Activated B cell treated with CpG ODN at 0.5 μM for 24 hours (primary cell): Measurements from ENCODE around the gene KCNE2. TPM values are rescaled to one million over a fixed set of nuclear protein-coding genes. Genes with fewer than 3 reads are reported as not detected.
A peak's percentile ranks its signal among the peaks of the same experiment; 100 is the strongest.
"Not testable (repeated sequence)": the region's sequence is repeated elsewhere in the genome, so short reads cannot be mapped to it uniquely, and the experiment has no call there.

ENCODE experiments used
- ATAC-seq: fragments of 200-7000 bp; cut with Tn5 transposase; one replicate; pipeline ENCODE4 v1.10.0; 2021; ENCODE audit warnings: low read depth, mild to moderate bottlenecking, moderate library complexity
- CTCF ChIA-PET: fragments of 350-600 bp; sonication (Branson Sonifier 250); formaldehyde crosslinking; loops from one replicate; lab custom pipeline; 2021; ENCODE audit warnings: antibody characterized with exemption; lab: Charles Lee
- POLR2A ChIA-PET: fragments of 350-600 bp; sonication (Branson Sonifier 250); formaldehyde crosslinking; loops from one replicate; lab custom pipeline; 2021; ENCODE audit warnings: antibody characterized with exemption; lab: Charles Lee
- DNase-seq: peaks from one replicate; pipeline ENCODE4 v3.0.0; 2022
- H3K27ac Mint-ChIP-seq: one replicate; pipeline ENCODE4 v1.8.0; 2020; ENCODE audit warnings: mixed read lengths
- H3K27me3 Mint-ChIP-seq: one replicate; pipeline ENCODE4 v1.8.0; 2021; ENCODE audit warnings: mixed read lengths
- H3K36me3 Mint-ChIP-seq: one replicate; pipeline ENCODE4 v1.8.0; 2021; ENCODE audit warnings: low read depth, mixed read lengths
- H3K4me1 Mint-ChIP-seq: one replicate; pipeline ENCODE4 v1.8.0; 2021; ENCODE audit warnings: mixed read lengths
- H3K4me3 Mint-ChIP-seq: one replicate; pipeline ENCODE4 v1.8.0; 2020; ENCODE audit warnings: mild to moderate bottlenecking, mixed read lengths
- H3K9me3 Mint-ChIP-seq: one replicate; pipeline ENCODE4 v1.8.0; 2020; ENCODE audit warnings: mixed read lengths
- intact Hi-C: fragments of 100-400 bp; cut with micrococcal nuclease; formaldehyde crosslinking; loops from one replicate; pipeline ENCODE4 v1.15.1; 2024
- total RNA-seq: library from RNA; stranded (reverse); gene quantifications from 2 replicates; pipeline ENCODE4 v1.2.3, GENCODE V29; 2022

The KCNE2 gene
- total RNA-seq, 1 donor from 2014 or later, result not detected

DNA sequence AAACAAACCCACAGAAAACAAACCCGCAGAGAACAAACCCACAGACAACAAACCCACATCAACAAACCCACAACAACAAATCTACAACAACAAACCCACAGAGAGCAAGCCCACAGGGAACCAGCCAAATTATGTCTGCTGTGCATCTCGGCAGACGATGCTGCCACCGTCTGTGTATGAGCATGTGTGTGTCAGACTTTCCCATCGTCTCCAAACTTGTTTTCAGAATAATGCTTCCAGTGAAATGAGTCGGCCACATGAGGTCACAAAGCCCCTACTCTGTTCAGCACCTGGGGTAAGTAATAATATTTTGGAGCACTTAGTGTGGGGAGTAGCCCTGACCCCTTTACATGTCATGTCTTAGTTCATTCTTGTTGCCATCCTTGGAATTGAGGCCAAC lies 42.3 kb downstream of the KCNE2 start:
- ATAC-seq, H3K27me3 Mint-ChIP-seq, H3K4me3 Mint-ChIP-seq, H3K27ac Mint-ChIP-seq, DNase-seq, intact Hi-C loops, H3K4me1 Mint-ChIP-seq, CTCF ChIA-PET, H3K9me3 Mint-ChIP-seq, POLR2A ChIA-PET, H3K36me3 Mint-ChIP-seq: not testable (repeated sequence)

DNA sequence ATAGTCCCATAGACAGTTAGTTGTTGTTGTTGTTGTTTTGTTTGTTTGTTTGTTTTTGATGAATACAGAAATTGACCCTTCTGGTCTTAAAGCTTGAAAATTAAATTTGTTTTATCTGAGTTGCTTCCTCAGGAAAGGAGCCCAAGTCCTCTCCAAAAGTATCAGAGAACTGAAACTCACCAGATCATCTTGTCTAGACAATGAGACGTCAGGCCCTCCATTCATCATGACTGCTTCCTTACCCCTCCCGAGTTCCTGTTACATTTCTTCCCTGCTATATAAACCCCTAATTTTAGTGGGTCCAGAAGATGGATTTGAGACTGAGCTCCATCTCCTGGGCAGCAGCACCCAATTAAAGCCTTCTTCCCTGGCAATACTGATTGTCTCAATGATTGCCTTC lies 42.9 kb downstream of the KCNE2 start:
- CTCF ChIA-PET, H3K27ac Mint-ChIP-seq, H3K9me3 Mint-ChIP-seq, H3K4me1 Mint-ChIP-seq, POLR2A ChIA-PET, H3K4me3 Mint-ChIP-seq, DNase-seq, H3K27me3 Mint-ChIP-seq, intact Hi-C loops, H3K36me3 Mint-ChIP-seq: not testable (repeated sequence)
- peak; percentile 31 for ATAC-seq

DNA sequence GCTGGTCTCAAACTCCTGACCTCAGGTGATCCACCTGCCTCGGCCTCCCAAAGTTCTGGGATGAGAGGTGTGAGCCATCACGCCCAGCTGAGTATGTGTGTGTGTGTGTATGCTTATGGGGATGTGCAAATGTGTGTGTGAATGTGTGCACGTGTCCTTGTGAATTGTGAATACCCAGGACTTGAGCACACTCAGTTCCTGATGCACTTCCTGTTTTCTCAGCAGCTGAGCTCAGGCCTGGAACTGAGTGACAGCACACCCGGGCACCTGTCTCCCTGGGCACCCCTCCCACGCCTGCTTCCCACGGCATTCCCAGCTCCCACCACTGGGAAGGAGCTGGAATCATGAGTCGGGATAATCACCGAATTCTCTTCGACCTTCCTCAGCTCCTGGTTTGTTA lies 43.5 kb downstream of the KCNE2 start:
- DNase-seq, POLR2A ChIA-PET, H3K9me3 Mint-ChIP-seq, H3K4me1 Mint-ChIP-seq, CTCF ChIA-PET, intact Hi-C loops, H3K27ac Mint-ChIP-seq, H3K27me3 Mint-ChIP-seq, H3K4me3 Mint-ChIP-seq, H3K36me3 Mint-ChIP-seq, ATAC-seq: not testable (repeated sequence)

DNA sequence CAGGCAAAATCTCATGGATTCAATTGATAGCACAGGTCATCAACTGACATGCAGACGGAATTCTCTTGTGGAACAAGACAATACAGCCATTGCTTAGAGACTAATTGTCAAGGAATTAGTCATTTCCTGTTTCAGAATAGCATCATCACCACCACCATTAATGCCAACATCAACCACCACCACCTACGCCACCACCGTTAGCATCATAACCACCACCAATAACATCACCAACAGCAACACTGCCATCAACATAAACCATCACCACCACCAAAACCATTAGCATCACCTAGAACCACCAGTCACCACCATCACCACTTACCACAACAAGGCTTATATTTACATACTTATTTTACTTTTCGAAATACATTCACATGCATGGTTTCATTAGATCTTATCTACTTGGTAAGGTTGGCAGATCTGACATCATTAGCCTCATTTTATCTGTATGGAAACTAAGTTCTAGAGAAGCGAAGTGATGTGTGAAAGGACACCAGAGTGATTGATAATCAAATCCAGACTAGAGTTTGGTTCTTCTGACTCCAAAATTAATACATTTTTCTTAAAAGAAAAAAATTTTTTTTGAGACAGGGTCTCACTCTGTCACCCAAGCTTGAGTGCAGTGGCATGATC lies 53.8 kb downstream of the KCNE2 start:
- H3K27me3 Mint-ChIP-seq, H3K9me3 Mint-ChIP-seq, intact Hi-C loops, H3K36me3 Mint-ChIP-seq, DNase-seq, H3K4me1 Mint-ChIP-seq, ATAC-seq, H3K27ac Mint-ChIP-seq, H3K4me3 Mint-ChIP-seq, CTCF ChIA-PET, POLR2A ChIA-PET: not testable (repeated sequence)

Other genes with a start within 250 kb of the KCNE2 start
- gene SMIM11, start 11.5 kb downstream of the KCNE2 start, total RNA-seq, result 3.8 and 4.3 TPM in 2 replicates
- not detected in 2 replicates for gene SMIM34, start 59.9 kb downstream of the KCNE2 start, total RNA-seq
- 0.10 TPM in 1 of 2 replicates, not detected in the other for gene KCNE1, start 148.2 kb downstream of the KCNE2 start, total RNA-seq